Upper lobe of left lung (tissue), 6 donors: ENCODE results near the gene CAPRIN1. TPM values are rescaled to one million over a fixed set of nuclear protein-coding genes. Genes with fewer than 3 reads are reported as not detected.

Experiments
- ATAC-seq, 2 donors: fragments of 200-7000 bp; cut with Tn5 transposase; one replicate each; pipeline ENCODE4 v1.9.1; 2022; ENCODE audit warnings: mild to moderate bottlenecking in 2 of 2, moderate library complexity in 2 of 2; ENCODE audit not compliant: low FRiP score in 2 of 2
- DNase-seq, 2 donors: peaks; one replicate each; pipeline ENCODE4 v3.0.0-alpha.2; 2019 to 2020
- H3K27ac ChIP-seq, 4 donors: fragments of 200-600 bp; sonication (generic); one replicate each; pipeline ENCODE4 v1.5.1; 2016 to 2019
- H3K27me3 ChIP-seq, 4 donors: fragments of 200-600 bp; sonication (generic); one replicate each; pipeline ENCODE4 v1.5.1; 2017 to 2019
- H3K36me3 ChIP-seq, 4 donors: fragments of 200-600 bp; sonication (generic); one replicate each; pipeline ENCODE4 v1.5.1; 2016 to 2019
- H3K4me1 ChIP-seq, 4 donors: fragments of 200-600 bp; sonication (generic); one replicate each; pipeline ENCODE4 v1.5.1; 2018 to 2019
- H3K4me3 ChIP-seq, 4 donors: fragments of 200-600 bp; sonication (generic); one replicate each; pipeline ENCODE4 v1.5.1; 2017 to 2019; ENCODE audit warnings: mild to moderate bottlenecking in 2 of 4, moderate library complexity in 1 of 4
- H3K9me3 ChIP-seq, 4 donors: fragments of 200-600 bp; sonication (generic); one replicate each; pipeline ENCODE4 v1.5.1; 2018 to 2019
- CTCF ChIP-seq, 6 experiments: fragments of 450-650 bp in 4 of 6; fragments of 200-600 bp in 2 of 6; sonication (generic) in 2 of 6; IDR thresholded peaks; one replicate each; pipeline ENCODE4 v1.5.1; 2016 to 2019; ENCODE audit warnings: antibody characterized with exemption in 6 of 6
- EP300 ChIP-seq, 4 donors: sonication (generic); formaldehyde crosslinking; IDR thresholded peaks; one replicate each; pipeline ENCODE4 v1.5.1; 2017; ENCODE audit warnings: antibody characterized with exemption in 4 of 4, control low read depth in 2 of 4
- POLR2A ChIP-seq, 4 donors: fragments of 450-650 bp; IDR thresholded peaks; one replicate each; pipeline ENCODE4 v1.5.1; 2016 to 2017; ENCODE audit warnings: antibody characterized with exemption in 4 of 4, mild to moderate bottlenecking in 2 of 4
- POLR2AphosphoS5 ChIP-seq, 2 donors: sonication (generic); formaldehyde crosslinking; IDR thresholded peaks; one replicate each; pipeline ENCODE4 v1.5.1; 2017; ENCODE audit warnings: antibody characterized with exemption in 2 of 2
- WGBS, 2 donors: methylation state at CpG; one replicate each; pipeline ENCODE4 v1.1.5; 2017 to 2018; 5-methylcytosine and 5-hydroxymethylcytosine counted together
- total RNA-seq, 6 donors: library from RNA; depleted of rRNA in 4 of 6; stranded (reverse); fragments of >200 nt in 4 of 6; gene quantifications; one replicate each; pipeline versions ENCODE4 v1.1.0 to v1.2.1, GENCODE V29; 2016 to 2021
- donor health status: DM: no; HTN: no; CAD: no; lungs with moderate emphysema.
- donor health status: DM: no; HTN: yes; CAD: no; lungs with severe emphysema.

The CAPRIN1 gene
- total RNA-seq, 6 donors from 2014 or later: 144 to 265 (median 153) TPM

GRCh38 chr11:34104680-34105078, 53.1 kb downstream of the CAPRIN1 start:
- Histone ChIP-seq H3K36me3 (peaks cover 5 to 31% (median 12%) of the 10 kb centered on the region in 4 donors), H3K27me3 (no peaks in the 10 kb centered on the region), H3K4me1 (peaks cover 16 to 30% (median 19%) of the 10 kb centered on the region in 4 donors), H3K4me3 (peak overlapping the region in 3 of 4 donors; percentile 70 to 93 (median 80)), H3K9me3 (no peaks in the 10 kb centered on the region), H3K27ac (peak overlapping the region; percentile 92 to 97 (median 94))
- TF ChIP-seq POLR2AphosphoS5 (IDR thresholded peaks at IDR 0.05): no peak
- no peak for TF ChIP-seq EP300 (IDR thresholded peaks at IDR 0.05)
- no peak for TF ChIP-seq CTCF (IDR thresholded peaks at IDR 0.05)
- no peak for TF ChIP-seq POLR2A (IDR thresholded peaks at IDR 0.05)
- no peak for ATAC-seq
- DNase-seq: no peak
- 23 to 28% methylated on average over 6 of the region's 6 CpGs for WGBS, 2 donors

GRCh38 chr11:34105079-34105956, 53.8 kb downstream of the CAPRIN1 start, which contains the start of gene NAT10:
TSS of gene NAT10 (plus strand) at chr11:34105629. CDS start at chr11:34108226, 2,597 bp downstream.
- Histone ChIP-seq H3K27me3 (no peaks in the 10 kb centered on the region), H3K4me3 (peak within 1 kb of the TSS; percentile 70 to 93 (median 86)), H3K36me3 (peaks cover 3 to 31% (median 8%) of the 10 kb centered on the region in 4 donors), H3K27ac (peak within 1 kb of the TSS; percentile 92 to 97 (median 94)), H3K9me3 (no peaks in the 10 kb centered on the region), H3K4me1 (peaks cover 16 to 30% (median 19%) of the 10 kb centered on the region in 4 donors)
- WGBS, 2 donors: 0 to 1% methylated on average over 25 to 35 of the region's 55 CpGs
- ATAC-seq: peak; percentile 97 to 99
- peak; percentile 91 to 98 for DNase-seq
- TF ChIP-seq POLR2A (IDR thresholded peaks at IDR 0.05): peak in 3 of 4 donors; percentile 74 to 87 (median 82)
- peak; percentile 98 to 99 for TF ChIP-seq POLR2AphosphoS5 (IDR thresholded peaks at IDR 0.05)
- peak in 1 of 4 donors; percentile 91 for TF ChIP-seq EP300 (IDR thresholded peaks at IDR 0.05)
- TF ChIP-seq CTCF (IDR thresholded peaks at IDR 0.05): peak in 3 of 6 experiments; percentile 37 to 58 (median 52)

GRCh38 chr11:34105957-34106504, 54.5 kb downstream of the CAPRIN1 start:
- no peak for TF ChIP-seq POLR2AphosphoS5 (IDR thresholded peaks at IDR 0.05)
- no peak for TF ChIP-seq EP300 (IDR thresholded peaks at IDR 0.05)
- no peak for TF ChIP-seq POLR2A (IDR thresholded peaks at IDR 0.05)
- no peak for TF ChIP-seq CTCF (IDR thresholded peaks at IDR 0.05)
- peak overlapping the region; percentile 70 to 93 (median 86) for H3K4me3 ChIP-seq
- 2 to 3% methylated on average over 6 to 11 of the region's 17 CpGs for WGBS, 2 donors
- DNase-seq (no peak), ATAC-seq (no peak)
- peaks cover 0 to 31% (median 7%) of the 10 kb centered on the region in 4 donors for H3K36me3 ChIP-seq
- H3K4me1 ChIP-seq: peaks cover 16 to 30% (median 19%) of the 10 kb centered on the region in 4 donors
- H3K27ac ChIP-seq: peak overlapping the region; percentile 92 to 97 (median 94)
- H3K9me3 ChIP-seq: no peaks in the 10 kb centered on the region
- no peaks in the 10 kb centered on the region for H3K27me3 ChIP-seq

DNA sequence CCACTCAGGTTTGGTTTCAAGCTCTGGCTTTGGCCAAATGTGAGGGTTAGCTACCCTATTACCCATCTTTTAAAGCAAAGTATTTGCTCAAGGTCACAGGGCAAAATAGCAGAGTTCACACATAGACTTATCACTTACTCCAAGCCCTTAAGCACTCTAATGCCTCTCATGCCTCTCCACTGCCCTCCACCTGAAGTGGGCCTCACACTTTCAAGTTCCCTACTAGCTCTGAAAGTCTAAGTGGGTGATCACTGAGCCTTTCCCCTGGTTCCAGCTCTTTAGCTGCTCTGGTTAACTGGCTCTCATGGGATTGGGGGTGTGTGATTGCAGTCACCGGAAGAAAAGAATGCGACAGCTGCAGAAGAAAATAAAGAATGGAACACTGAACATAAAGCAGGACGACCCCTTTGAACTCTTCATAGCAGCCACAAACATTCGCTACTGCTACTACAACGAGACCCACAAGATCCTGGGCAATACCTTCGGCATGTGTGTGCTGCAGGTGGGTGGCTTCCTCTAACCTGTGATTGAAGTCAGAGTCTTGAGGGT, 60.3 kb downstream of the CAPRIN1 start:
- Histone ChIP-seq H3K27ac (no peak overlapping the region), H3K9me3 (no peaks in the 10 kb centered on the region), H3K4me3 (no peak overlapping the region), H3K36me3 (peaks cover 24 to 81% (median 59%) of the 10 kb centered on the region in 4 donors), H3K4me1 (peaks cover 0 to 10% (median 4%) of the 10 kb centered on the region in 4 donors), H3K27me3 (no peaks in the 10 kb centered on the region)
- 80 to 84% methylated on average over 6 of the region's 6 CpGs for WGBS, 2 donors
- DNase-seq: peak in 1 of 2 donors; percentile 35
- peak in 1 of 2 donors; percentile 12 for ATAC-seq
- TF ChIP-seq EP300 (IDR thresholded peaks at IDR 0.05): no peak

DNA sequence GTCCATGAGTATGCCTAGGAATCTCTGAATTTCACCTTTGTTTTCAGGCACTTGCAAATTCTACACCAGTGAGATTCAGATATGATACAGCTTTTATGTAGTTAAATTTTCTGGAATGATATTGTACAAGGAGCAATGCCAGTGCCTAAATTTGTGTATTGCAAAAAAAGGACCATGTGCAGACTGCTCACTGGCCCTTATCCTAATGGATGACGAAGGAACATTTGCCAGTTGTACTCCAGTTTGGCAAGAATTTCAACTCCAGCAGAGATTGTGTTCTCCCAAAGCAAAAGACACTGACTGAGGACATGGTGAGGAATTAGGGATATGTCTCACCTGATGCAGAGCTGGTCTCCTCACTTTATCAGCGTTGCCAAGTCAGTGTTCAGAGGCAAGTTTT, 62.5 kb downstream of the CAPRIN1 start:
- no peaks in the 10 kb centered on the region for H3K27me3 ChIP-seq
- no peak overlapping the region for H3K4me3 ChIP-seq
- DNase-seq (no peak), ATAC-seq (no peak)
- peaks cover 31 to 100% (median 81%) of the 10 kb centered on the region in 4 donors for H3K36me3 ChIP-seq
- TF ChIP-seq POLR2A (IDR thresholded peaks at IDR 0.05) (no peak), CTCF (IDR thresholded peaks at IDR 0.05) (no peak), EP300 (IDR thresholded peaks at IDR 0.05) (no peak), POLR2AphosphoS5 (IDR thresholded peaks at IDR 0.05) (no peak)
- H3K27ac ChIP-seq: no peak overlapping the region
- no peaks in the 10 kb centered on the region for H3K9me3 ChIP-seq
- 94 to 95% methylated on average over 2 of the region's 2 CpGs for WGBS, 2 donors
- H3K4me1 ChIP-seq: no peaks in the 10 kb centered on the region
